GM23248 (cell line): ENCODE measurements around the gene GCA. TPM values are rescaled to one million over a fixed set of nuclear protein-coding genes. Genes with fewer than 3 reads are reported as not detected.

ENCODE experiments used
- DNase-seq: peaks from one replicate; pipeline ENCODE4 v3.0.0-alpha.2; 2015
- H2AFZ ChIP-seq: fragments of 200-600 bp; sonication (generic); 2 replicates; pipeline ENCODE4 v1.6.1; 2016; ENCODE audit warnings: antibody characterized with exemption
- H3F3A ChIP-seq: fragments of 200-600 bp; sonication (generic); 2 replicates; pipeline ENCODE4 v1.6.1; 2016; ENCODE audit warnings: mild to moderate bottlenecking, antibody characterized with exemption, mixed run types; ENCODE audit not compliant: insufficient read depth
- H3K27ac ChIP-seq: fragments of 200-600 bp; sonication (generic); 2 replicates; pipeline ENCODE4 v1.5.1; 2016; ENCODE audit warnings: mild to moderate bottlenecking
- H3K27me3 ChIP-seq: fragments of 200-600 bp; sonication (generic); replicated peaks from 2 replicates; pipeline ENCODE4 v1.6.1; 2016; ENCODE audit warnings: mild to moderate bottlenecking; ENCODE audit not compliant: insufficient read depth
- H3K36me3 ChIP-seq: fragments of 200-600 bp; sonication (generic); 2 replicates; pipeline ENCODE4 v1.6.1; 2016; ENCODE audit warnings: low read depth, mild to moderate bottlenecking
- H3K4me1 ChIP-seq: fragments of 200-600 bp; sonication (generic); 2 replicates; pipeline ENCODE4 v1.6.1; 2016; ENCODE audit warnings: mild to moderate bottlenecking; ENCODE audit not compliant: insufficient read depth
- H3K4me2 ChIP-seq: fragments of 200-600 bp; sonication (generic); one replicate; pipeline ENCODE4 v1.6.1; 2016; ENCODE audit warnings: mild to moderate bottlenecking; ENCODE audit not compliant: unreplicated experiment
- H3K4me3 ChIP-seq: fragments of 200-600 bp; sonication (generic); 2 replicates; pipeline ENCODE4 v1.5.1; 2016; ENCODE audit warnings: mild to moderate bottlenecking
- H3K79me2 ChIP-seq: fragments of 200-600 bp; sonication (generic); 2 replicates; pipeline ENCODE4 v1.6.1; 2016; ENCODE audit warnings: mild to moderate bottlenecking; ENCODE audit not compliant: insufficient read depth
- H3K9ac ChIP-seq: fragments of 200-600 bp; sonication (generic); 2 replicates; pipeline ENCODE4 v1.6.1; 2016; ENCODE audit warnings: mild to moderate bottlenecking
- H3K9me2 ChIP-seq: fragments of 200-600 bp; sonication (generic); 2 replicates; pipeline ENCODE4 v1.6.1; 2016; ENCODE audit warnings: mixed run types, mild to moderate bottlenecking, moderate library complexity; ENCODE audit not compliant: insufficient read depth
- H3K9me3 ChIP-seq: fragments of 200-600 bp; sonication (generic); one replicate; pipeline ENCODE4 v1.6.1; 2017; ENCODE audit warnings: low read depth
- H4K20me1 ChIP-seq: fragments of 200-600 bp; sonication (generic); 2 replicates; pipeline ENCODE4 v1.6.0; 2016; ENCODE audit not compliant: insufficient read depth
- EZH2 ChIP-seq: fragments of 200-600 bp; sonication (generic); IDR thresholded peaks from 2 replicates; pipeline ENCODE4 v1.6.1; 2018; ENCODE audit warnings: antibody characterized with exemption, mild to moderate bottlenecking; ENCODE audit not compliant: insufficient read depth, poor library complexity, severe bottlenecking
- EZH2phosphoT487 ChIP-seq: fragments of 200-600 bp; sonication (generic); IDR thresholded peaks from 2 replicates; pipeline ENCODE4 v1.6.1; 2018; ENCODE audit warnings: antibody characterized with exemption, moderate library complexity, mild to moderate bottlenecking, low read depth; ENCODE audit not compliant: insufficient read depth
- WGBS, 2 experiments: methylation state at CpG; one replicate each; pipeline ENCODE4 v1.1.6; 2015 to 2017; ENCODE audit warnings: low lambda C conversion rate in 2 of 2, low coverage in 1 of 2; ENCODE audit errors: missing lambda C conversion rate in 2 of 2; 5-methylcytosine and 5-hydroxymethylcytosine counted together
- in situ Hi-C: fragments of 300-500 bp; cut with MboI; formaldehyde crosslinking; loops from 2 replicates; pipeline ENCODE4 v1.15.0; 2020
- polyA plus RNA-seq: library from polyadenylated mRNA; unstranded; fragments of >200 nt; fragmentation: Nextera tagmentation; extraction: Ambion mirVana; gene quantifications from 2 replicates; pipeline ENCODE4 v1.2.1, GENCODE V29; 2016
- total RNA-seq: library from RNA; depleted of rRNA; stranded (reverse); fragments of >200 nt; shearing (Covaris generic); gene quantifications from 2 replicates; pipeline ENCODE4 v1.2.3, GENCODE V29; 2014; rRNA removed

GCA gene
- total and polyA plus RNA-seq, 2 experiments from 2014 or later: 1.6 TPM

- Histone ChIP-seq H3K27ac (no peak overlapping the region), H3K9me3 (no peaks in the 10 kb centered on the region), H4K20me1 (no peaks in the 10 kb centered on the region), H3K36me3 (no peaks in the 10 kb centered on the region), H3K9ac (no peak overlapping the region), H3K4me3 (no peak overlapping the region), H2AFZ (no peak overlapping the region), H3F3A (no peaks in the 10 kb centered on the region), H3K4me1 (no peaks in the 10 kb centered on the region), H3K27me3 (no peaks in the 10 kb centered on the region), H3K79me2 (no peaks in the 10 kb centered on the region), H3K4me2 (no peak overlapping the region), H3K9me2 (no peaks in the 10 kb centered on the region)
- WGBS, 2 experiments: 53 to 65% methylated on average over 1 of the region's 1 CpG
- in situ Hi-C loops: no loop called here
- DNase-seq: peak; percentile 41
- TF ChIP-seq EZH2 (no peak), EZH2phosphoT487 (no peak)
Measured at GRCh38 chr2:162403884-162404283, 60.0 kb downstream of the GCA start.

Other genes with a start within 250 kb of the GCA start
- not detected in 2 replicates for gene GCG, start 191.9 kb upstream of the GCA start, total RNA-seq
- gene GCG, start 191.9 kb upstream of the GCA start, polyA plus RNA-seq: not detected in 2 replicates
- gene FAP, start 100.7 kb upstream of the GCA start, total RNA-seq: 243 and 269 TPM in 2 replicates
- gene FAP, start 100.7 kb upstream of the GCA start, polyA plus RNA-seq: 198 and 200 TPM in 2 replicates
- gene IFIH1, start 25.4 kb upstream of the GCA start, total RNA-seq: 1.6 and 2.0 TPM in 2 replicates
- 0.66 and 1.3 TPM in 2 replicates for gene IFIH1, start 25.4 kb upstream of the GCA start, polyA plus RNA-seq